Type B pancreatic cell (in vitro differentiated cells): Measurements from ENCODE around the gene AMPH. TPM values are rescaled to one million over a fixed set of nuclear protein-coding genes. Genes with fewer than 3 reads are reported as not detected.
"Not testable (repeated sequence)": the region's sequence is repeated elsewhere in the genome, so short reads cannot be mapped to it uniquely, and the experiment has no call there.

Experiments
- DNase-seq: peaks from one replicate; pipeline ENCODE4 v3.0.0; 2021; ENCODE audit warnings: mixed read lengths; ENCODE audit not compliant: unreplicated experiment; ENCODE audit errors: extremely low spot score
- H3K27ac Mint-ChIP-seq: 2 replicates; pipeline ENCODE4 v1.8.0; 2021; ENCODE audit warnings: mild to moderate bottlenecking, mixed read lengths
- H3K27me3 Mint-ChIP-seq: 2 replicates; pipeline ENCODE4 v1.8.0; 2021; ENCODE audit warnings: mixed read lengths
- H3K36me3 Mint-ChIP-seq: 2 replicates; pipeline ENCODE4 v1.8.0; 2021; ENCODE audit warnings: mixed read lengths
- H3K4me1 Mint-ChIP-seq: one replicate; pipeline ENCODE4 v1.8.0; 2021; ENCODE audit warnings: mixed read lengths; ENCODE audit not compliant: unreplicated experiment
- H3K4me3 Mint-ChIP-seq: 2 replicates; pipeline ENCODE4 v1.8.0; 2021; ENCODE audit warnings: mild to moderate bottlenecking, mixed read lengths
- H3K9me3 Mint-ChIP-seq: 2 replicates; pipeline ENCODE4 v1.8.0; 2021; ENCODE audit warnings: mixed read lengths
- total RNA-seq: library from RNA; stranded (reverse); gene quantifications from 2 replicates; pipeline ENCODE4 v1.2.1, GENCODE V29; 2021; ENCODE audit warnings: low replicate concordance
- TF ChIP-seq, protein P1 (sequence below): fragments of 200-600 bp; sonication (generic); conservative IDR thresholded peaks from 2 replicates; pipeline ENCODE4 v1.5.0; 2021; ENCODE audit warnings: antibody characterized with exemption, mild to moderate bottlenecking

The AMPH gene
- total RNA-seq, 1 donor from 2014 or later = 19.9 TPM

DNA sequence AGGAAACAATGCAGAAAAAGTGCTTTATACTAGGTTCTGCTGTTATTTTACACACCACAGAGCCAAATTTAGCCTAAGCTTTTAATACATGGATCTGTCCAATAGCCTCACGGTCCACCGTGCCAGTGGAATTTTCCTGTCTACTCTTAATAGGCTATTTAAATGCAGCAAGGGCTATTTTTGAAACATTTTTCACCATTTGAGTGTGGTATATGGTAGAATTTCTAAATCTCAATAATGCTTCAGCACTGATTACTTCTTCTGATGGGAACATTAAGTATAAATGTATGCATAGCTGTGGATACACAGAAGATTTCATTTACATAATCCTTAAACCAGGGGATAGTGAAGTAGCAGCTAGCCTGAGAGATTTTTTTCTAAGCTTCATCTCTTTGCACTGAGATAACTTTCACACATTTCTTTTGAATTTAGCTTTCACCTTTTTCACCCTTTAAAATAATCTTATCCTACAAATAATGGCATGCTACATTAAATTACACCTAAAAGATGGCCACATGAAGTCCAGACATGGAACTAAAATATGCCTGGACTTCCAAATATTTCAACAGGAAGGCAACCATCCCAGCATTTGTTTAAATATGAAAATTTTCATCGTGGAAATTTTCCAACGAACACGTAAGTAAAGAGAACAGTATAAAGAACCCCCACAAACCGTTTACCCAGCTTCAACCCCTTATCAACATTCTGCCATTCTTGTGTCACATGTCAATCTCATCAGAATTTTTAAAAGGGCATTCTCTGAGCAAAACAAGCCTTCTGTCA lies 45.4 kb downstream of the AMPH start:
- TF ChIP-seq, protein P1, sequence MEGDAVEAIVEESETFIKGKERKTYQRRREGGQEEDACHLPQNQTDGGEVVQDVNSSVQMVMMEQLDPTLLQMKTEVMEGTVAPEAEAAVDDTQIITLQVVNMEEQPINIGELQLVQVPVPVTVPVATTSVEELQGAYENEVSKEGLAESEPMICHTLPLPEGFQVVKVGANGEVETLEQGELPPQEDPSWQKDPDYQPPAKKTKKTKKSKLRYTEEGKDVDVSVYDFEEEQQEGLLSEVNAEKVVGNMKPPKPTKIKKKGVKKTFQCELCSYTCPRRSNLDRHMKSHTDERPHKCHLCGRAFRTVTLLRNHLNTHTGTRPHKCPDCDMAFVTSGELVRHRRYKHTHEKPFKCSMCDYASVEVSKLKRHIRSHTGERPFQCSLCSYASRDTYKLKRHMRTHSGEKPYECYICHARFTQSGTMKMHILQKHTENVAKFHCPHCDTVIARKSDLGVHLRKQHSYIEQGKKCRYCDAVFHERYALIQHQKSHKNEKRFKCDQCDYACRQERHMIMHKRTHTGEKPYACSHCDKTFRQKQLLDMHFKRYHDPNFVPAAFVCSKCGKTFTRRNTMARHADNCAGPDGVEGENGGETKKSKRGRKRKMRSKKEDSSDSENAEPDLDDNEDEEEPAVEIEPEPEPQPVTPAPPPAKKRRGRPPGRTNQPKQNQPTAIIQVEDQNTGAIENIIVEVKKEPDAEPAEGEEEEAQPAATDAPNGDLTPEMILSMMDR = no peak
- Mint-ChIP-seq H3K27me3 (peaks cover 4% of the 10 kb centered on the region), H3K4me1 (no peaks in the 10 kb centered on the region), H3K9me3 (no peaks in the 10 kb centered on the region), H3K4me3 (no peak overlapping the region), H3K27ac (no peak overlapping the region), H3K36me3 (no peaks in the 10 kb centered on the region)
- no peak for DNase-seq

DNA sequence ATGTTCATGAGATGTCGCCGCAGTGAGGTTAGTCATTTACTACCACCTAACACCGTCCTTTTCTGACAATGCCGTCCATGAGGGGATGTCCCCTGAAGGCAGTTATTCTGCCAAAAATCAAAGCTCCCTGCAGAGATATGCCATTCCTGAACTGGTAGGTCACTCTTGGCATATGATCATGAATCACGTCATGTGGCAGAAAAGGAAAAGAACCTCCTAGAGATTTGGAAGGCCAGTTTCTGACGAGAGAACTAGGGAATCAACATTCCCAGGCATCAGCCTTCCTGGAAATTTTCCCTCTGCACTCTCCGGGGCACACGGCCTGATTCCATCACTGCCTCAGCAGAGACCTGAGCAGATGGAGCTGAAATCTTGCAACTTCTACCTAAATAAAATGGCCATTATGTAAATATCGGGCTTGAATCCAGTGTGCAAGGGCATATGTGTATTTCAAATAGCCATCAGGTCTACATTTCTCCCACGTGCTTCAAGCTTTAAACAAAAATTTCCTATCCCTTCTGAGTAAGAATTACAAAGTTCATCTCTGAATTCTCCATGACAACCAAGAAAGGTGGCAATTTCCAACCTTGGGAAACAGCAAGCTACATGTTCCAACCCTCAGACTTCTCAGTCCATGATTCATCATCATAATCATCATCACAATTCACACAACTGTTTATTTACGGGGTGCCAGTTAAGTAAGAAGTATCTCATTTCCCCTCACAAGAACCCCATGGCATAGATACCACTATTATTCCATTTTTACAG lies 46.5 kb downstream of the AMPH start:
- H3K36me3 Mint-ChIP-seq = no peaks in the 10 kb centered on the region
- TF ChIP-seq, protein P1 = no peak
- H3K4me3 Mint-ChIP-seq = no peak overlapping the region
- no peaks in the 10 kb centered on the region for H3K4me1 Mint-ChIP-seq
- no peak overlapping the region for H3K27ac Mint-ChIP-seq
- DNase-seq = no peak
- H3K9me3 Mint-ChIP-seq = no peaks in the 10 kb centered on the region
- peaks cover 4% of the 10 kb centered on the region for H3K27me3 Mint-ChIP-seq

DNA sequence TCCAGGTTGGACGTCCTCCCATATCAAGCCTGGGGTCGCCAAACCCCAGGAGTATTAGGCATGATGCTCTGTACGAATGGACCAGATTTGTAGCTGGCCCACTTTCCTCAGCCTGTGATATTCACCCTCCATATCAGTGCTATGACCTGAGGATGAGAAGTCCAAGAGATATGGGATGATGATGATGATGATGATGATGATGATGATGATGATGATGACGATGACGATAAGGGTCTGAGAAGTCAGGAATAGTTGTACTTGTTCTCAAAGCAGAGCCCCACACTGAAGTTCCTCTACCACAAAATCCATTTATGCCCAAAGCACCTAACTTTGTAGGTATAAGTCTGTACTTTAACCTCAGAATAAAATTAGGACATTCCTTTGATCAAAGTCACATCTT lies 50.7 kb downstream of the AMPH start:
- Mint-ChIP-seq H3K9me3 (no peaks in the 10 kb centered on the region), H3K27me3 (no peaks in the 10 kb centered on the region), H3K36me3 (no peaks in the 10 kb centered on the region), H3K4me1 (no peaks in the 10 kb centered on the region), H3K4me3 (no peak overlapping the region), H3K27ac (no peak overlapping the region)
- no peak for DNase-seq
- TF ChIP-seq, protein P1 = no peak

DNA sequence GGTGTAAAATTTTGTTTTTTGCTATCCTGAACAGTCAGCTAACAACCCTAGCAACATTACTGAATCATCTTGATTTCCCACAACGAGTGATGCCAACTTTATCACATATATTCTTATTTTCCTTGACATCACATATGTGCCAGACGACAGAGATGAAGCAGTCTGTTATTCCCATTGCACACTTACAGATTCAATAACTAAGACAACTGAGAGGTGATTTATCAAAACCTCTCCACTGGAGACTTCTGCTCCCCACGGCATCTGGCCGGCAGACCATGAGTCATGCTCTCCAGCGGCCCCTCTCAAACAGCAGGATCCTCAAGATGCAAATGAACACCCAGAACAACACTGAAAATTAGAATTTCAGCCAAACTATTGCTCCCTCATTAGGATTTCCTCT lies 57.1 kb downstream of the AMPH start:
- Mint-ChIP-seq H3K9me3 (no peaks in the 10 kb centered on the region), H3K27me3 (no peaks in the 10 kb centered on the region), H3K36me3 (no peaks in the 10 kb centered on the region), H3K4me1 (peaks cover 4% of the 10 kb centered on the region), H3K27ac (no peak overlapping the region), H3K4me3 (no peak overlapping the region)
- TF ChIP-seq, protein P1 = no peak
- no peak for DNase-seq

DNA sequence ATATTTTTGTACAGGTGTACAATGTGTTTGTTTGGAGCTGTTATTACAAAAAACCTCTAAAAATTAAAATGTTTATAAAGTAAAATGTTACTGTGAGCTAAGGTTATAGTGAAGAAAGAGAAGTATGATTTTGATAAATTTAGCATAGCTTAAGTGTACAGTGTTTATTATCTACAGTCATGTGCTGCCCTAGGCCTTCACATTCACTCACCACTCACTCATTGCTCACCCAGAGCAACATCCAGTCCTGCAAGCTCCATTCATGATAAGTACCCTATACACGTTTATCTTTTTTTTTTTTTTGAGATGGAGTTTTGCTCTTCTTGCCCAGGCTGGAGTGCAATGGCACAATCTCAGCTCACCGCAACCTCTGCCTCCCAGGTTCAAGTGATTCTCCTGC lies 59.6 kb downstream of the AMPH start:
- DNase-seq, H3K27me3 Mint-ChIP-seq, H3K4me3 Mint-ChIP-seq, H3K36me3 Mint-ChIP-seq, H3K9me3 Mint-ChIP-seq, H3K4me1 Mint-ChIP-seq, H3K27ac Mint-ChIP-seq: not testable (repeated sequence)

DNA sequence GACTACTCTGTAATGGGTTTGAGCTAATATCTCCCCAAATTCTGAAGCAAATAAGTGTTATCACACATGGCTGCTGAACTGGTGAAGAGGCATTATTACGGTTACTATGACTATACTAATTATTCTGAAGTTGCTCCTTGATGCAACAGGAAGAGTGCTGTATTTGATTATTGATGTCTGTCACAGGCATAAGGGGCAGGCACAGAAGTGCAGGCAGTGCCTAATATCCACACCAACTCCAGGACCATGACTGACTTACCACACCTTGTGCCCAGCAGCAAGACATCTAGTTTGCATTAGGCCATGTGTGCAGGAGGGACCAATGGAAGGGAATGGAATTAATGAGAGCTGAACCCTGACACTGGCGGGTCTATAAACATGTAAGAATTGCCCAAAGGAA lies 62.7 kb downstream of the AMPH start:
- TF ChIP-seq, protein P1 = no peak
- H3K4me3 Mint-ChIP-seq = no peak overlapping the region
- H3K27ac Mint-ChIP-seq = no peak overlapping the region
- no peaks in the 10 kb centered on the region for H3K27me3 Mint-ChIP-seq
- no peaks in the 10 kb centered on the region for H3K9me3 Mint-ChIP-seq
- no peaks in the 10 kb centered on the region for H3K4me1 Mint-ChIP-seq
- no peak for DNase-seq
- H3K36me3 Mint-ChIP-seq = no peaks in the 10 kb centered on the region
